Lower leg skin (tissue), 3 donors: Measurements from ENCODE around the gene CLOCK.

ENCODE experiments used
- CTCF ChIP-seq, 3 donors: fragments of 450-650 bp; IDR thresholded peaks; one replicate each; pipeline ENCODE4 v1.5.1; 2016; ENCODE audit warnings: antibody characterized with exemption in 3 of 3, mild to moderate bottlenecking in 3 of 3, moderate library complexity in 2 of 3
- POLR2A ChIP-seq, 2 donors: fragments of 450-650 bp; IDR thresholded peaks; one replicate each; pipeline ENCODE4 v1.6.1; 2016 to 2017; ENCODE audit warnings: antibody characterized with exemption in 2 of 2, mild to moderate bottlenecking in 1 of 2, moderate library complexity in 1 of 2

- TF ChIP-seq CTCF (IDR thresholded peaks at IDR 0.05), result no peak
- no peak for TF ChIP-seq POLR2A (IDR thresholded peaks at IDR 0.05)
Observed at GRCh38 chr4:55440786-55441185, 105.9 kb downstream of the CLOCK start.
